ENCODE measurements around the gene HTR2B.
A peak's percentile ranks its signal among the peaks of the same experiment; 100 is the strongest.

The HTR2B gene

GRCh38 chr2:231062776-231063175 lies 62.1 kb downstream of the HTR2B start:
- ATAC-seq (ENCODE audit: insufficient read depth, low read depth), result no peak
- Histone ChIP-seq H3K4me1 (ENCODE audit: insufficient read depth, low read length) (peaks cover 24% of the 10 kb centered on the region), H4K20me1 (ENCODE audit: insufficient read depth, low read length) (peaks cover 46% of the 10 kb centered on the region; the same call in 1 of the 2 replicates), H3K27me3 (ENCODE audit: insufficient read depth, low read length, poor library complexity) (no peaks in the 10 kb centered on the region), H3K27ac (ENCODE audit: low read length) (no peak overlapping the region), H3K4me2 (ENCODE audit: insufficient read depth, low read length) (no peak overlapping the region), H3K9ac (ENCODE audit: low read depth, low read length) (no peak overlapping the region), H3K36me3 (ENCODE audit: insufficient read depth, low read length) (peaks cover 72% of the 10 kb centered on the region), H3K9me3 (ENCODE audit: insufficient read depth, low read length, severe bottlenecking) (no peaks in the 10 kb centered on the region), H3K79me2 (ENCODE audit: insufficient read depth, low read length) (peaks cover 75% of the 10 kb centered on the region), H2AFZ (ENCODE audit: low read depth, low read length) (no peak overlapping the region), H3K4me3 (ENCODE audit: low read depth in 1 of 2, low read length in 2 of 2) (no peak overlapping the region)
- DNase-seq, result no peak
- TF ChIP-seq CTCF (IDR thresholded peaks at IDR 0.05; ENCODE audit: borderline replicate concordance, extremely low read depth, low read length, poor library complexity, severe bottlenecking), result no peak
- TF ChIP-seq EZH2 (IDR thresholded peaks at IDR 0.05; ENCODE audit: borderline replicate concordance, low read depth, low read length, severe bottlenecking), result no peak

- Histone ChIP-seq H3K9ac (ENCODE audit: low read depth, low read length) (no peak overlapping the region), H3K9me3 (ENCODE audit: insufficient read depth, low read length, severe bottlenecking) (no peaks in the 10 kb centered on the region), H3K79me2 (ENCODE audit: insufficient read depth, low read length) (peaks cover 79% of the 10 kb centered on the region), H3K4me1 (ENCODE audit: insufficient read depth, low read length) (peaks cover 33% of the 10 kb centered on the region), H3K4me3 (ENCODE audit: low read depth in 1 of 2, low read length in 2 of 2) (peak overlapping the region in 1 of 2 experiments; percentile 3; a peak in 1 of 4 replicates), H3K27ac (ENCODE audit: low read length) (no peak overlapping the region), H2AFZ (ENCODE audit: low read depth, low read length) (no peak overlapping the region), H4K20me1 (ENCODE audit: insufficient read depth, low read length) (peaks cover 50% of the 10 kb centered on the region; the same call in 1 of the 2 replicates), H3K36me3 (ENCODE audit: insufficient read depth, low read length) (peaks cover 45% of the 10 kb centered on the region), H3K4me2 (ENCODE audit: insufficient read depth, low read length) (peak overlapping the region; percentile 82; the same call in 1 of the 2 replicates), H3K27me3 (ENCODE audit: insufficient read depth, low read length, poor library complexity) (no peaks in the 10 kb centered on the region)
- TF ChIP-seq EZH2 (IDR thresholded peaks at IDR 0.05; ENCODE audit: borderline replicate concordance, low read depth, low read length, severe bottlenecking), result no peak
- no peak for TF ChIP-seq CTCF (IDR thresholded peaks at IDR 0.05; ENCODE audit: borderline replicate concordance, extremely low read depth, low read length, poor library complexity, severe bottlenecking)
- DNase-seq (no peak), ATAC-seq (ENCODE audit: insufficient read depth, low read depth) (no peak)
Observed at GRCh38 chr2:231059756-231060155, 65.1 kb downstream of the HTR2B start.

- H3K4me1 ChIP-seq (ENCODE audit: insufficient read depth, low read length), result peaks cover 33% of the 10 kb centered on the region
- ATAC-seq (ENCODE audit: insufficient read depth, low read depth) (no peak), DNase-seq (no peak)
- no peak for TF ChIP-seq CTCF (IDR thresholded peaks at IDR 0.05; ENCODE audit: borderline replicate concordance, extremely low read depth, low read length, poor library complexity, severe bottlenecking)
- TF ChIP-seq EZH2 (IDR thresholded peaks at IDR 0.05; ENCODE audit: borderline replicate concordance, low read depth, low read length, severe bottlenecking), result no peak
- peak overlapping the region; percentile 82 for H3K4me2 ChIP-seq (ENCODE audit: insufficient read depth, low read length)
- peaks cover 73% of the 10 kb centered on the region for H3K79me2 ChIP-seq (ENCODE audit: insufficient read depth, low read length)
- H3K27ac ChIP-seq (ENCODE audit: low read length), result no peak overlapping the region
- peaks cover 37% of the 10 kb centered on the region for H3K36me3 ChIP-seq (ENCODE audit: insufficient read depth, low read length)
- H4K20me1 ChIP-seq (ENCODE audit: insufficient read depth, low read length), result peaks cover 50% of the 10 kb centered on the region; the same call in 1 of the 2 replicates
- no peaks in the 10 kb centered on the region for H3K9me3 ChIP-seq (ENCODE audit: insufficient read depth, low read length, severe bottlenecking)
- no peaks in the 10 kb centered on the region for H3K27me3 ChIP-seq (ENCODE audit: insufficient read depth, low read length, poor library complexity)
- peak overlapping the region; percentile 78 for H3K9ac ChIP-seq (ENCODE audit: low read depth, low read length)
- no peak overlapping the region for H2AFZ ChIP-seq (ENCODE audit: low read depth, low read length)
- peak overlapping the region in 1 of 2 experiments; percentile 74; a peak in 2 of 4 replicates for H3K4me3 ChIP-seq (ENCODE audit: low read depth in 1 of 2, low read length in 2 of 2)
Observed at GRCh38 chr2:231058761-231059550, 65.9 kb downstream of the HTR2B start.
